Liver (tissue), 9 donors: ENCODE data around the gene ZNF582. TPM values are rescaled to one million over a fixed set of nuclear protein-coding genes. Genes with fewer than 3 reads are reported as not detected.

Experiments used
- DNase-seq: peaks from one replicate; pipeline ENCODE4 v3.0.0-alpha.2; 2017; ENCODE audit warnings: low spot score
- H3K27ac ChIP-seq, 2 donors: one replicate each; pipeline ENCODE4 v1.7.0; 2013; ENCODE audit warnings: inconsistent platforms in 2 of 2, low read length in 2 of 2, control low read depth in 1 of 2, low read depth in 1 of 2, mild to moderate bottlenecking in 1 of 2
- H3K27me3 ChIP-seq, 4 donors: one replicate each; pipeline versions ENCODE4 v1.6.1 to v1.7.0; 2013; ENCODE audit warnings: low read length in 3 of 4, inconsistent platforms in 1 of 4, mild to moderate bottlenecking in 1 of 4, moderate library complexity in 1 of 4; ENCODE audit not compliant: control insufficient read depth in 4 of 4, insufficient read depth in 4 of 4
- H3K36me3 ChIP-seq, 4 donors: one replicate each; pipeline versions ENCODE4 v1.6.1 to v1.7.0; 2013; ENCODE audit warnings: low read length in 3 of 4, mild to moderate bottlenecking in 3 of 4, low read depth in 1 of 4, moderate library complexity in 1 of 4; ENCODE audit not compliant: control insufficient read depth in 4 of 4, insufficient read depth in 3 of 4
- H3K4me1 ChIP-seq, 4 donors: one replicate each; pipeline versions ENCODE4 v1.6.1 to v1.7.0; 2013; ENCODE audit warnings: low read length in 3 of 4, mild to moderate bottlenecking in 3 of 4, moderate library complexity in 1 of 4; ENCODE audit not compliant: control insufficient read depth in 4 of 4, insufficient read depth in 4 of 4
- H3K4me3 ChIP-seq, 3 donors: one replicate each; pipeline versions ENCODE4 v1.6.1 to v1.7.0; 2013; ENCODE audit warnings: low read length in 3 of 3, control low read depth in 1 of 3, low read depth in 1 of 3, mild to moderate bottlenecking in 1 of 3
- H3K9ac ChIP-seq, 2 donors: one replicate each; pipeline ENCODE4 v1.7.0; 2013; ENCODE audit warnings: low read length in 2 of 2, mild to moderate bottlenecking in 2 of 2, moderate library complexity in 2 of 2, control low read depth in 1 of 2, low read depth in 1 of 2
- H3K9me3 ChIP-seq, 4 donors: one replicate each; pipeline versions ENCODE4 v1.6.1 to v1.7.0; 2013; ENCODE audit warnings: low read length in 3 of 4; ENCODE audit not compliant: control insufficient read depth in 4 of 4
- ATF3 ChIP-seq: IDR thresholded peaks from 2 replicates; pipeline ENCODE4 v1.6.1; 2016; ENCODE audit warnings: antibody characterized with exemption
- CTCF ChIP-seq: fragments of 150-350 bp; IDR thresholded peaks from 2 replicates; pipeline ENCODE4 v1.5.1; 2017; ENCODE audit warnings: improper control_type of control experiment, low read depth, low read length; ENCODE audit not compliant: missing input control
- EGR1 ChIP-seq, 2 donors: IDR thresholded peaks; 2 replicates each; pipeline ENCODE4 v1.6.1; 2016 to 2018; ENCODE audit warnings: antibody characterized with exemption in 2 of 2, low read depth in 2 of 2
- FOXA1 ChIP-seq: IDR thresholded peaks from 2 replicates; pipeline ENCODE4 v1.6.1; 2016; ENCODE audit warnings: antibody characterized with exemption
- FOXA2 ChIP-seq: IDR thresholded peaks from 2 replicates; pipeline ENCODE4 v1.6.1; 2016; ENCODE audit warnings: antibody characterized with exemption
- GABPA ChIP-seq, 2 donors: IDR thresholded peaks in 1 of 2; conservative IDR thresholded peaks in 1 of 2; 2 replicates each; pipeline ENCODE4 v1.6.1; 2016; ENCODE audit warnings: antibody characterized with exemption in 2 of 2, mild to moderate bottlenecking in 1 of 2, moderate library complexity in 1 of 2
- HNF4G ChIP-seq: IDR thresholded peaks from 2 replicates; pipeline ENCODE4 v1.6.1; 2016; ENCODE audit warnings: antibody characterized with exemption
- JUND ChIP-seq, 2 donors: IDR thresholded peaks; 2 replicates each; pipeline ENCODE4 v1.6.1; 2016; ENCODE audit warnings: antibody characterized with exemption in 2 of 2
- NR2F2 ChIP-seq: IDR thresholded peaks from 2 replicates; pipeline ENCODE4 v1.6.1; 2016; ENCODE audit warnings: antibody characterized with exemption
- RAD21 ChIP-seq, 2 donors: IDR thresholded peaks; 2 replicates each; pipeline ENCODE4 v1.6.1; 2016; ENCODE audit warnings: antibody characterized with exemption in 2 of 2, mild to moderate bottlenecking in 2 of 2
- REST ChIP-seq: IDR thresholded peaks from 2 replicates; pipeline ENCODE4 v1.6.1; 2016; ENCODE audit warnings: antibody characterized with exemption, mild to moderate bottlenecking
- RXRA ChIP-seq, 2 donors: IDR thresholded peaks; 2 replicates each; pipeline ENCODE4 v1.6.1; 2017 to 2018; ENCODE audit warnings: antibody characterized with exemption in 2 of 2, mild to moderate bottlenecking in 1 of 2
- SP1 ChIP-seq: IDR thresholded peaks from 2 replicates; pipeline ENCODE4 v1.6.1; 2018; ENCODE audit warnings: antibody characterized with exemption, mild to moderate bottlenecking
- TAF1 ChIP-seq: conservative IDR thresholded peaks from 2 replicates; pipeline ENCODE4 v1.6.1; 2016; ENCODE audit warnings: antibody characterized with exemption, mild to moderate bottlenecking
- YY1 ChIP-seq: IDR thresholded peaks from 2 replicates; pipeline ENCODE4 v1.6.1; 2016; ENCODE audit warnings: antibody characterized with exemption, mild to moderate bottlenecking
- WGBS: extraction: QIAGEN DNeasy Blood & Tissue Kit; methylation state at CpG from one replicate; pipeline ENCODE4 v1.1.7; 2013; 5-methylcytosine and 5-hydroxymethylcytosine counted together
- polyA plus RNA-seq, 2 donors: library from polyadenylated mRNA; stranded (reverse) in 1 of 2; unstranded in 1 of 2; fragments of 200-250 nt in 1 of 2; fragments of >200 nt in 1 of 2; fragmentation: Nextera tagmentation in 1 of 2; extraction: Ambion mirVana in 1 of 2; gene quantifications; one replicate each; pipeline versions ENCODE4 v1.2.1 to v1.2.3, GENCODE V29; 2013 to 2015
- total RNA-seq, 2 donors: library from RNA; depleted of rRNA; stranded (reverse); fragments of >200 nt; gene quantifications; one replicate each; pipeline ENCODE4 v1.2.3, GENCODE V29; 2014
- TF ChIP-seq, protein P1 (sequence below): IDR thresholded peaks from 2 replicates; pipeline ENCODE4 v1.6.1; 2016; ENCODE audit warnings: antibody characterized with exemption
- TF ChIP-seq, protein P2 (sequence below): IDR thresholded peaks from 2 replicates; pipeline ENCODE4 v1.6.1; 2016; ENCODE audit warnings: antibody characterized with exemption
- donor health status: healthy.
- donor health status: healthy.
- donor health status: healthy.
- donor health status: healthy.
- donor health status: healthy.

Gene ZNF582
- total and polyA plus RNA-seq, 4 donors: 1.3 to 2.1 (median 1.4) TPM

- peaks cover 2 to 33% (median 23%) of the 10 kb centered on the region in 4 donors for H3K36me3 ChIP-seq
- WGBS: 28% methylated on average over 9 of the region's 9 CpGs
- no peak for DNase-seq
- peak overlapping the region; percentile 60 to 94 (median 91) for H3K4me3 ChIP-seq
- no peaks in the 10 kb centered on the region for H3K27me3 ChIP-seq
- H3K4me1 ChIP-seq: peaks cover 0 to 16% (median 8%) of the 10 kb centered on the region in 4 donors
- peaks cover 4 to 50% (median 40%) of the 10 kb centered on the region in 4 donors for H3K9me3 ChIP-seq
- peak overlapping the region in 1 of 2 donors; percentile 83 for H3K9ac ChIP-seq
- peak overlapping the region; percentile 97 for H3K27ac ChIP-seq
- TF ChIP-seq SP1: no peak
- TF ChIP-seq FOXA1: no peak
- no peak for TF ChIP-seq HNF4G
- TF ChIP-seq REST: no peak
- TF ChIP-seq GABPA (IDR thresholded peaks at IDR 0.05 in 1 of 2, conservative IDR thresholded peaks at IDR 0.05 in 1 of 2): no peak
- TF ChIP-seq NR2F2: no peak
- TF ChIP-seq YY1: no peak
- no peak for TF ChIP-seq CTCF
- no peak for TF ChIP-seq TAF1
Observed at GRCh38 chr19:56403261-56403660, 9.9 kb upstream of the ZNF582 start.

DNA sequence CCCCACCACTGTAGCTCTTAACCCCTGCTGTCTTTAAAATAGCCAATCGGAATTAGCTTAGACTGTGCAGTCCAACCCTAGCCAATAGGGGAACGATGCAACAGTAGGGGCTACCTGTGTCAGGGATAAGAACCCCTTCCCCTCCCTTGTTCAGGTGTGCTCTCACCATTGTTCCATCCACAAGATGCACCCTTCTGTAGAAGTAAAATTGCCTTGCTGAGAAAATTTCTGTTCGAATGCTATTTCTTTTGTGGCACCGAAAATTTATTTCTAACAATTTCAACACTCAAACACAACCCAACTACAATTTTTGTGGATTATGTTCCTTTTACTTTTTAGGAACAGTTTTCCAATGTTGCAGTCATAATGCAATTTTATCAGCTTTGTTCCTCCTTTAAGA lies 7.2 kb upstream of the ZNF582 start:
- TF ChIP-seq EGR1 (IDR thresholded peaks at IDR 0.05; ENCODE audit: low read depth in 2 of 2) (no peak), REST (no peak), JUND (IDR thresholded peaks at IDR 0.05) (no peak), YY1 (no peak), GABPA (IDR thresholded peaks at IDR 0.05 in 1 of 2, conservative IDR thresholded peaks at IDR 0.05 in 1 of 2) (no peak), RXRA (IDR thresholded peaks at IDR 0.05) (no peak), ATF3 (no peak), FOXA2 (no peak), RAD21 (IDR thresholded peaks at IDR 0.05) (no peak), SP1 (no peak), CTCF (no peak)
- TF ChIP-seq, protein P1, sequence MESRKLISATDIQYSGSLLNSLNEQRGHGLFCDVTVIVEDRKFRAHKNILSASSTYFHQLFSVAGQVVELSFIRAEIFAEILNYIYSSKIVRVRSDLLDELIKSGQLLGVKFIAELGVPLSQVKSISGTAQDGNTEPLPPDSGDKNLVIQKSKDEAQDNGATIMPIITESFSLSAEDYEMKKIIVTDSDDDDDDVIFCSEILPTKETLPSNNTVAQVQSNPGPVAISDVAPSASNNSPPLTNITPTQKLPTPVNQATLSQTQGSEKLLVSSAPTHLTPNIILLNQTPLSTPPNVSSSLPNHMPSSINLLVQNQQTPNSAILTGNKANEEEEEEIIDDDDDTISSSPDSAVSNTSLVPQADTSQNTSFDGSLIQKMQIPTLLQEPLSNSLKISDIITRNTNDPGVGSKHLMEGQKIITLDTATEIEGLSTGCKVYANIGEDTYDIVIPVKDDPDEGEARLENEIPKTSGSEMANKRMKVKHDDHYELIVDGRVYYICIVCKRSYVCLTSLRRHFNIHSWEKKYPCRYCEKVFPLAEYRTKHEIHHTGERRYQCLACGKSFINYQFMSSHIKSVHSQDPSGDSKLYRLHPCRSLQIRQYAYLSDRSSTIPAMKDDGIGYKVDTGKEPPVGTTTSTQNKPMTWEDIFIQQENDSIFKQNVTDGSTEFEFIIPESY: no peak
- TF ChIP-seq, protein P2, sequence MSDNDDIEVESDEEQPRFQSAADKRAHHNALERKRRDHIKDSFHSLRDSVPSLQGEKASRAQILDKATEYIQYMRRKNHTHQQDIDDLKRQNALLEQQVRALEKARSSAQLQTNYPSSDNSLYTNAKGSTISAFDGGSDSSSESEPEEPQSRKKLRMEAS: no peak
- H3K27me3 ChIP-seq: no peaks in the 10 kb centered on the region
- peaks cover 0 to 29% (median 15%) of the 10 kb centered on the region in 4 donors for H3K36me3 ChIP-seq
- over 99% methylated on average over 4 of the region's 4 CpGs for WGBS
- no peak for DNase-seq
- H3K4me1 ChIP-seq: peaks cover 0 to 16% (median 8%) of the 10 kb centered on the region in 4 donors
- peaks cover 2 to 44% (median 33%) of the 10 kb centered on the region in 4 donors for H3K9me3 ChIP-seq
- no peak overlapping the region for H3K4me3 ChIP-seq
- H3K9ac ChIP-seq: no peak overlapping the region
- no peak overlapping the region for H3K27ac ChIP-seq
